SK-N-MC (cell line): ENCODE measurements around the gene TXLNB.

Experiments used
- EZH2 ChIP-seq: fragments of 200-600 bp; sonication (generic); IDR thresholded peaks from one replicate; pipeline ENCODE4 v1.6.1; 2017; ENCODE audit warnings: antibody characterized with exemption
- POLR2AphosphoS5 ChIP-seq: IDR thresholded peaks from 2 replicates; pipeline ENCODE4 v1.6.1; 2012; ENCODE audit warnings: mild to moderate bottlenecking, low read depth, low read length, borderline replicate concordance

GRCh38 chr6:139289233-139289632 lies 2.6 kb downstream of the TXLNB start:
- TF ChIP-seq EZH2 (no peak), POLR2AphosphoS5 (no peak)
